NCI-H2196 treated with DMSO at 0.1 percent for 48 hours (cell line): ENCODE results near the gene KLF15.

Source experiments
- DNase-seq: peaks from one replicate; lab custom pipeline; 2025; ENCODE audit not compliant: unreplicated experiment; lab: John Stamatoyannopoulos, UW

Gene KLF15

GRCh38 chr3:126364130-126364695, 7.0 kb upstream of the KLF15 start:
- no peak for DNase-seq

GRCh38 chr3:126361211-126361610, 4.0 kb upstream of the KLF15 start:
- no peak for DNase-seq

GRCh38 chr3:126360714-126361060, 3.5 kb upstream of the KLF15 start:
- no peak for DNase-seq

- no peak for DNase-seq
Observed at GRCh38 chr3:126360046-126360713, 3.0 kb upstream of the KLF15 start.

GRCh38 chr3:126358816-126359181, 1.6 kb upstream of the KLF15 start:
- no peak for DNase-seq

- DNase-seq, result peak; percentile 78
Observed at GRCh38 chr3:126358038-126358815, 1.0 kb upstream of the KLF15 start.

GRCh38 chr3:126356373-126357264, 589 bp downstream of the KLF15 start:
- no peak for DNase-seq

GRCh38 chr3:126355777-126356372, 1.3 kb downstream of the KLF15 start:
- DNase-seq, result peak; percentile 97

- DNase-seq, result no peak
Observed at GRCh38 chr3:126355251-126355650, 2.0 kb downstream of the KLF15 start.

- no peak for DNase-seq
Observed at GRCh38 chr3:126354776-126355175, 2.4 kb downstream of the KLF15 start.

- DNase-seq, result no peak
Observed at GRCh38 chr3:126353694-126354321, 3.4 kb downstream of the KLF15 start.

GRCh38 chr3:126352476-126353454, 4.4 kb downstream of the KLF15 start:
- DNase-seq, result no peak

GRCh38 chr3:126351771-126352475, 5.3 kb downstream of the KLF15 start:
- DNase-seq, result no peak

- DNase-seq, result no peak
Observed at GRCh38 chr3:126351086-126351770, 6.0 kb downstream of the KLF15 start.

- no peak for DNase-seq
Observed at GRCh38 chr3:126350502-126351085, 6.6 kb downstream of the KLF15 start.

- no peak for DNase-seq
Observed at GRCh38 chr3:126349611-126350501, 7.4 kb downstream of the KLF15 start.

- no peak for DNase-seq
Observed at GRCh38 chr3:126349071-126349470, 8.1 kb downstream of the KLF15 start.
